ENCODE data around the gene RPH3AL. TPM values are rescaled to one million over a fixed set of nuclear protein-coding genes. Genes with fewer than 3 reads are reported as not detected.

The RPH3AL gene
- total RNA-seq, 6 experiments from 2014 or later = 17.6 to 74.0 (median 25.7) TPM

GRCh38 chr17:337866-338265 is 14.7 kb downstream of the RPH3AL start:
- intact Hi-C loops (cut with DNase I) = no loop called here
- no peaks in the 10 kb centered on the region for H3K9me3 ChIP-seq
- peaks cover 0 to 37% (median 18%) of the 10 kb centered on the region in 4 donors for H3K4me1 ChIP-seq
- peak overlapping the region in 1 of 3 donors; percentile 98 for H3K27ac ChIP-seq
- peak overlapping the region in 1 of 3 donors; percentile 47 for H3K4me3 ChIP-seq
- ATAC-seq (no peak), DNase-seq (peak in 1 of 3 donors; percentile 40)
- no peaks in the 10 kb centered on the region for H3K27me3 ChIP-seq
- no peaks in the 10 kb centered on the region for H3K36me3 ChIP-seq
- WGBS (ENCODE audit: insufficient coverage, low coverage, low lambda C conversion rate, missing lambda C conversion rate) = 94% methylated on average over 4 of the region's 7 CpGs
- no peak for TF ChIP-seq CTCF (IDR thresholded peaks at IDR 0.05)
- TF ChIP-seq POLR2A (IDR thresholded peaks at IDR 0.05) = no peak

- WGBS (ENCODE audit: insufficient coverage, low coverage, low lambda C conversion rate, missing lambda C conversion rate) = 85% methylated on average over 5 of the region's 15 CpGs
- no peaks in the 10 kb centered on the region for H3K36me3 ChIP-seq
- H3K4me3 ChIP-seq = peak overlapping the region in 1 of 3 donors; percentile 47
- DNase-seq (peak in 2 of 3 donors; percentile 15 to 43), ATAC-seq (no peak)
- peaks cover 0 to 37% (median 18%) of the 10 kb centered on the region in 4 donors for H3K4me1 ChIP-seq
- H3K27me3 ChIP-seq = no peaks in the 10 kb centered on the region
- H3K9me3 ChIP-seq = no peaks in the 10 kb centered on the region
- no peak overlapping the region for H3K27ac ChIP-seq
- no peak for TF ChIP-seq POLR2A (IDR thresholded peaks at IDR 0.05)
- TF ChIP-seq CTCF (IDR thresholded peaks at IDR 0.05) = no peak
- intact Hi-C loops (cut with DNase I) = no loop called here
These were observed 15.2 kb downstream of the RPH3AL start for GRCh38 chr17:337453-337852.

DNA sequence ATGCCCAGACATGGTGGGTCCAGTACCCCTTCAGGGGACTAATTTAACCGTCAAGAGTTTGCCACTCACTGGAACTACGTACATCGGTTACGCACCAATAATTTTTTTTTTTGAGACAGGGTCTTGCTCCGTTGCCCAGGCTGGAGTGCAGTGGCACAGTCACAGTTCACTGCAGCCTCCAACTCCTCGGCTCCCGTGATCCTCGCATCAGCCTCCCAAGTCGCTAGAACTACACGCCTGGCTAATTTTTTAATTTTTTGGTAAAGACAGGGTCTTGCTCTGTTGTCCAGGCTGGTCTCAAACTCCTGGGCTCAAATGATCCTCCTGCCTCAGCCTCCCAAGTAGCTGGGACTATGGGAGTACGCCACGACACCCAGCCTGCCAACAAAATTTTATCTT is 15.6 kb downstream of the RPH3AL start:
- no peak for ATAC-seq
- Histone ChIP-seq H3K27ac (peak overlapping the region in 2 of 3 donors; percentile 24 to 47), H3K27me3 (no peaks in the 10 kb centered on the region), H3K4me3 (peak overlapping the region in 1 of 3 donors; percentile 9), H3K36me3 (no peaks in the 10 kb centered on the region), H3K4me1 (peaks cover 0 to 37% (median 18%) of the 10 kb centered on the region in 4 donors), H3K9me3 (no peaks in the 10 kb centered on the region)
- DNase-seq = peak in 2 of 3 donors; percentile 11 to 26
- TF ChIP-seq POLR2A (IDR thresholded peaks at IDR 0.05) (no peak), CTCF (IDR thresholded peaks at IDR 0.05) (no peak)
- intact Hi-C loops (cut with DNase I) = no loop called here
- 98% methylated on average over 12 of the region's 12 CpGs for WGBS (ENCODE audit: insufficient coverage, low coverage, low lambda C conversion rate, missing lambda C conversion rate)

- H3K4me3 ChIP-seq = peak overlapping the region in 1 of 3 donors; percentile 9
- H3K27me3 ChIP-seq = no peaks in the 10 kb centered on the region
- no peaks in the 10 kb centered on the region for H3K36me3 ChIP-seq
- WGBS (ENCODE audit: insufficient coverage, low coverage, low lambda C conversion rate, missing lambda C conversion rate) = 78% methylated on average over 15 of the region's 37 CpGs
- no peak for TF ChIP-seq CTCF (IDR thresholded peaks at IDR 0.05)
- no peak for TF ChIP-seq POLR2A (IDR thresholded peaks at IDR 0.05)
- peaks cover 0 to 37% (median 18%) of the 10 kb centered on the region in 4 donors for H3K4me1 ChIP-seq
- peak in 3 of 4 donors; percentile 4 to 13 (median 9) for ATAC-seq
- DNase-seq = peak; percentile 71 to 84 (median 73)
- peak overlapping the region in 2 of 3 donors; percentile 24 to 47 for H3K27ac ChIP-seq
- no peaks in the 10 kb centered on the region for H3K9me3 ChIP-seq
- intact Hi-C loops (cut with DNase I) = no loop called here
These were observed 16.2 kb downstream of the RPH3AL start for GRCh38 chr17:336110-337021.

Measured in right lobe of liver (tissue), 6 donors.